Panc1 (cell line): ENCODE measurements around the gene WDFY2.

Experiments
- POLR2AphosphoS5 ChIP-seq: IDR thresholded peaks from 2 replicates; pipeline ENCODE4 v1.6.1; 2012; ENCODE audit warnings: mild to moderate bottlenecking, low read depth, low read length, moderate library complexity
- TCF7L2 ChIP-seq: IDR thresholded peaks from 2 replicates; pipeline ENCODE4 v1.6.1; 2011; ENCODE audit warnings: mild to moderate bottlenecking, low read depth, low read length, inconsistent platforms
- TF ChIP-seq, protein P1 (sequence below): fragments of 450-650 bp; IDR thresholded peaks from 2 replicates; pipeline ENCODE4 v1.5.1; 2017; ENCODE audit warnings: mild to moderate bottlenecking

- TF ChIP-seq, protein P1, sequence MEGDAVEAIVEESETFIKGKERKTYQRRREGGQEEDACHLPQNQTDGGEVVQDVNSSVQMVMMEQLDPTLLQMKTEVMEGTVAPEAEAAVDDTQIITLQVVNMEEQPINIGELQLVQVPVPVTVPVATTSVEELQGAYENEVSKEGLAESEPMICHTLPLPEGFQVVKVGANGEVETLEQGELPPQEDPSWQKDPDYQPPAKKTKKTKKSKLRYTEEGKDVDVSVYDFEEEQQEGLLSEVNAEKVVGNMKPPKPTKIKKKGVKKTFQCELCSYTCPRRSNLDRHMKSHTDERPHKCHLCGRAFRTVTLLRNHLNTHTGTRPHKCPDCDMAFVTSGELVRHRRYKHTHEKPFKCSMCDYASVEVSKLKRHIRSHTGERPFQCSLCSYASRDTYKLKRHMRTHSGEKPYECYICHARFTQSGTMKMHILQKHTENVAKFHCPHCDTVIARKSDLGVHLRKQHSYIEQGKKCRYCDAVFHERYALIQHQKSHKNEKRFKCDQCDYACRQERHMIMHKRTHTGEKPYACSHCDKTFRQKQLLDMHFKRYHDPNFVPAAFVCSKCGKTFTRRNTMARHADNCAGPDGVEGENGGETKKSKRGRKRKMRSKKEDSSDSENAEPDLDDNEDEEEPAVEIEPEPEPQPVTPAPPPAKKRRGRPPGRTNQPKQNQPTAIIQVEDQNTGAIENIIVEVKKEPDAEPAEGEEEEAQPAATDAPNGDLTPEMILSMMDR: no peak
- no peak for TF ChIP-seq TCF7L2
- TF ChIP-seq POLR2AphosphoS5: no peak
Measured at GRCh38 chr13:51576754-51577153, 7.5 kb upstream of the WDFY2 start.
